Measurements from ENCODE around the gene C12orf76.
"Not testable (repeated sequence)": the region's sequence is repeated elsewhere in the genome, so short reads cannot be mapped to it uniquely, and the experiment has no call there.

Gene C12orf76

DNA sequence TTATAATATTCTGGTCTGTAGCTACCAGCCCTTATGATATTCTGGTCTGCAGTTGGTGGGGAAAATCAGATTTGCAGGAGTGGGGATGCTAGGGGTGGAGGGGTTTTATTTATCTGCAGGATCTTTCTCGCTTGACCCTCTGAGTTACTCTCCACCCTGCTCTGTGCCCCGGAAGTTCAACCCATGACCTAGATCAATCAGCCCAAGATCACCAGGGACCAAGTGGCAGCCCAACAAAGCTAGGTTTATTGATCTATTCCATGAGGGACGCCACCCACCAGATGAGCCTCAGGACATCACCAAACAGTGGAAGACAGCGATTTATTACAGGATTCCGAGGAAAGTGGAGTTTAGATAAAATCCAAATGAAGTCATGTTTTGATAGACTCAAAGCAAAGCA, 25.8 kb upstream of the C12orf76 start:
- DNase-seq, result no peak
- H3K4me3 ChIP-seq (ENCODE audit: low read depth, low read length), result no peak overlapping the region

DNA sequence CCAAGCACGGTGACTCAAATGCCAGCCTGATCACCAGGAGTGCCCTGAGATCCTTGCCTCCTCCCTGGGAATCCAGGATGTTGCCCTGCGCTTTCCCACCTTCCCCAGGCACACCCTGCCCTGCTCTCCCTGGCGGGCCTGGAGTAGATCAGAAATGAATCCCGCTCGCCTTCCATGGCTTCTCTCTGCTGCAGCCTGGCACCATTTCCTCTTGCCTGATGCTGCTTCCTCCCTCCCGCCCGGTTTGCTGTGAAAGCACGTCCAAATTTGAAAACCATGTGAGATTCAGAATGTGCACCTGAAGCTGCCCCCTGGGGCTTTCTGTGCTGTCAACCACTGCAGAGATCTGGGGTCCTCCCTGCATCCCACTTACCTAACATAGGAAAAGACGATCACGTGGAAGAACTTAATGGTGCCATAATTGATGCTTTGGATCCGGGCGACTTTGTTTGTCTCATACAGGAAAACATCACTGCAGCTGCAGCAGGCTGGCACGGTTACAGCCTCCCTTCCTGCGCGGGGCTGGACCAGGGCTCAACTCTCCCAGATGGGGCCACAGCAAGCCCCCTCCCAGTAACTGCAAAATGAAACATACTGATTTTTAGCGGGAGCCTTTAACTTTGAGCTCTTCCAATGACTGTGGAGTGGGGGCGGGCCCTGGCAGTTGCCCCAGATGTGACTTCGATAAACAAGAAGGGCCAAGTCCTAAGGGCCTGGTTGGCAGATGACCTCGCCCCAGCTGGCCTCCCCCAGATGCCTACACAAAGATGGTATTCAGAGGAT, 24.9 kb upstream of the C12orf76 start:
- Histone ChIP-seq H3K27me3 (ENCODE audit: insufficient read depth, low read depth, severe bottlenecking) (no peaks in the 10 kb centered on the region), H3K4me3 (ENCODE audit: low read depth, low read length) (no peak overlapping the region), H3K36me3 (no peaks in the 10 kb centered on the region), H3K27ac (no peak overlapping the region), H3K9me3 (ENCODE audit: severe bottlenecking) (no peaks in the 10 kb centered on the region)
- TF ChIP-seq, protein P1, sequence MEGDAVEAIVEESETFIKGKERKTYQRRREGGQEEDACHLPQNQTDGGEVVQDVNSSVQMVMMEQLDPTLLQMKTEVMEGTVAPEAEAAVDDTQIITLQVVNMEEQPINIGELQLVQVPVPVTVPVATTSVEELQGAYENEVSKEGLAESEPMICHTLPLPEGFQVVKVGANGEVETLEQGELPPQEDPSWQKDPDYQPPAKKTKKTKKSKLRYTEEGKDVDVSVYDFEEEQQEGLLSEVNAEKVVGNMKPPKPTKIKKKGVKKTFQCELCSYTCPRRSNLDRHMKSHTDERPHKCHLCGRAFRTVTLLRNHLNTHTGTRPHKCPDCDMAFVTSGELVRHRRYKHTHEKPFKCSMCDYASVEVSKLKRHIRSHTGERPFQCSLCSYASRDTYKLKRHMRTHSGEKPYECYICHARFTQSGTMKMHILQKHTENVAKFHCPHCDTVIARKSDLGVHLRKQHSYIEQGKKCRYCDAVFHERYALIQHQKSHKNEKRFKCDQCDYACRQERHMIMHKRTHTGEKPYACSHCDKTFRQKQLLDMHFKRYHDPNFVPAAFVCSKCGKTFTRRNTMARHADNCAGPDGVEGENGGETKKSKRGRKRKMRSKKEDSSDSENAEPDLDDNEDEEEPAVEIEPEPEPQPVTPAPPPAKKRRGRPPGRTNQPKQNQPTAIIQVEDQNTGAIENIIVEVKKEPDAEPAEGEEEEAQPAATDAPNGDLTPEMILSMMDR (IDR thresholded peaks at IDR 0.05; ENCODE audit: low read depth, low read length), result no peak
- no peak for DNase-seq

More for the DNA sequence above, 25.8 kb upstream of the C12orf76 start:
- Histone ChIP-seq H3K27me3 (ENCODE audit: insufficient read depth, low read depth, severe bottlenecking) (no peaks in the 10 kb centered on the region), H3K27ac (no peak overlapping the region), H3K9me3 (ENCODE audit: severe bottlenecking) (no peaks in the 10 kb centered on the region), H3K36me3 (no peaks in the 10 kb centered on the region)
- TF ChIP-seq, protein P1 (IDR thresholded peaks at IDR 0.05; ENCODE audit: low read depth, low read length), result no peak

DNA sequence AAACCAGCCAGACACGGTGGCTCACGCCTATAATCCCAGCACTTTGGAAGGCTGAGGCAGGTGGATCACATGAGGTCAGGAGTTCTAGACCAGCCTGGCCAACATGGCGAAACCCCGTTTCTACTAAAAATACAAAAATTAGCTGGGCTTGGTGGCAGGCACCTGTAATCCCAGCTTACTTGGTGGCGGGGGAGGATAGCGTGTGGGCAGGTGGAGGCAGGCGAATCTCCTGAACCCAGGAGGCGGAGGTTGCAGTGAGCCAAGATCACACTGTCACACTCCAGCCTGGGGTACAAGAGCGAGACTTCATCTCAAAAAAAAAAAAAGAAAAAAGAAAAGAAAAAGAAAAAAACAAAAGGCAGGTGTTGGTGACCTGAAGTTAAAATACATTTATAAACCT, 24.3 kb upstream of the C12orf76 start:
- DNase-seq; H3K36me3 ChIP-seq; H3K27ac ChIP-seq; H3K4me3 ChIP-seq (ENCODE audit: low read depth, low read length); H3K27me3 ChIP-seq (ENCODE audit: insufficient read depth, low read depth, severe bottlenecking); H3K9me3 ChIP-seq (ENCODE audit: severe bottlenecking): not testable (repeated sequence)

DNA sequence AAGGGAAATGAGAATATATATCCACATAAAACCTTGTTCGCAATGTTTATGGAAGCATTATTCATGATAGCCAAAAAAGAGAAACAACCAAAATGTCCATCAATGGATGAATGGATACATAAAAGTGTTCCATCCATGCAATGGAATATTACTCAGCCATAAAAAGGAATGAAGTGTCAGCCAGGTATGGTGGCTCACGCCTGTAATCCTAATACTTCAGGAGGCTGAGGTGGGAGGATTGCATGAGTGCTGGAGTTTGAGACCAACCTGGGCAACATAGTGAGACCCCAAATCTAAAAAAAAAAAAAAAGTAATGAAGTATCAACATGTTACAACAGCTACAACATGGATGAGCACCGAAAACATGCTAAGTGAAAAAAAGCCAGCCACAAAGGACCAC, 23.6 kb upstream of the C12orf76 start:
- Histone ChIP-seq H3K27ac (no peak overlapping the region), H3K36me3 (no peaks in the 10 kb centered on the region), H3K4me3 (ENCODE audit: low read depth, low read length) (no peak overlapping the region), H3K9me3 (ENCODE audit: severe bottlenecking) (no peaks in the 10 kb centered on the region), H3K27me3 (ENCODE audit: insufficient read depth, low read depth, severe bottlenecking) (no peaks in the 10 kb centered on the region)
- no peak for DNase-seq
- TF ChIP-seq, protein P1 (IDR thresholded peaks at IDR 0.05; ENCODE audit: low read depth, low read length), result no peak

DNA sequence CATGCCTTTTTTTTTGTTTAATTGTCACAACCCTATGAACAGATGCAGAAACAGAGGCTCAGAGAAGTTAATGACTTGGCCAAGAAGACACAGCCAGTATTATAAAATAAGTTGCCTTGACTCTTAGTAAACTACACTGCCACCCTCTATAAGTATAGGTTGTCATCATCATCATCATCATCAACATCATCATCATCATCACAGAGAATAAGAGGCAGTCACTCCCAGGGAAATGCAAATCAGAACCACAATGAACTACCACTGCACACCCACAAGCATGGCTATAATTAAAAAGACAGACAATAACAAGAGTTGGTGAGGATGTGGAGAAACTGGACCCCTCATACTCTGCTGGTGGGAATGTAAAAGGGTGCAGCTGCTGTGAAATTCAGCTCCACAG, 23.2 kb upstream of the C12orf76 start:
- H3K27me3 ChIP-seq (ENCODE audit: insufficient read depth, low read depth, severe bottlenecking), result no peaks in the 10 kb centered on the region
- DNase-seq, result no peak
- TF ChIP-seq, protein P1 (IDR thresholded peaks at IDR 0.05; ENCODE audit: low read depth, low read length), result no peak
- no peak overlapping the region for H3K27ac ChIP-seq
- no peak overlapping the region for H3K4me3 ChIP-seq (ENCODE audit: low read depth, low read length)
- H3K9me3 ChIP-seq (ENCODE audit: severe bottlenecking), result no peaks in the 10 kb centered on the region
- H3K36me3 ChIP-seq, result no peaks in the 10 kb centered on the region

DNA sequence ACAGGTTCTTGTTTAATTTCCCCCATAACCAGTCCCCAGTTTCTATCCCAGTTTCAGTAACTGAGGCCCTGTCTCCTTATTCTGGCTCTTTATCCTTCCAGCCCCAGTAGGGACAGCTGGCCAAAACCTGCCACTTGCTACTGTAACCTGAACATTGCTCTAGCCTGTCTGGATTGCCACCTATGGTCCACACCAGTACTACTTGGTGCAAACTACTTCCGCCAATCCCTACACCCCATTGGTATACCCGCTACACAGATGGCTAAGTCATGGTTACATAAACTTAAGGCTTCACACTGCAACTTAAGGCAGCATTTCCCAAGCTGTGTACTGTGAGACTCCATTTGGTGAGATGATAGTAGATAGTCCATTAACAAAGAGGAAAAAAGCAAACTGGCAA, 20.3 kb upstream of the C12orf76 start:
- no peaks in the 10 kb centered on the region for H3K9me3 ChIP-seq (ENCODE audit: severe bottlenecking)
- no peaks in the 10 kb centered on the region for H3K27me3 ChIP-seq (ENCODE audit: insufficient read depth, low read depth, severe bottlenecking)
- no peak overlapping the region for H3K27ac ChIP-seq
- H3K36me3 ChIP-seq, result no peaks in the 10 kb centered on the region
- no peak overlapping the region for H3K4me3 ChIP-seq (ENCODE audit: low read depth, low read length)
- TF ChIP-seq, protein P1 (IDR thresholded peaks at IDR 0.05; ENCODE audit: low read depth, low read length), result no peak
- DNase-seq, result no peak

DNA sequence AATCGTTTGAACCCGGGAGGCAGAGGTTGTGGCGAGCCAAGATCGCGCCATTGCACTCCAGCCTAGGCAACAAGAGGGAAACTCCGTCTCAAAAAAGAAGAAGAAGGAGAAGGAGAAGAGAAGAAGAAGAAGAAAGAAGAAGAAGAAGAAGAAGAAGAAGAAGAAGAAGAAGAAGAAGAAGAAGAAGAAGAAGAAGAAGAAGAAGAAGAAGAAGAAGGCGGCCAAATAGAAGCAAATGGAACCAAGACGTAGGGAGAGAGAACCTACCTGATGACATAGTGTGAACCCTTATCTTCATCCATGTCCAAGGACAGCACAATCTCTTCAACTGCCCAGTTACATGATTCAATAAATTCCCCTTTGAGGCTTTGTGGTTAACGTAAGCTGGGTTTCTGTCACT, 19.8 kb upstream of the C12orf76 start:
- H3K4me3 ChIP-seq (ENCODE audit: low read depth, low read length); H3K36me3 ChIP-seq; DNase-seq; H3K9me3 ChIP-seq (ENCODE audit: severe bottlenecking); H3K27ac ChIP-seq; H3K27me3 ChIP-seq (ENCODE audit: insufficient read depth, low read depth, severe bottlenecking): not testable (repeated sequence)

All from WERI-Rb-1 (cell line).